Upper lobe of right lung (tissue), 1 donor: Measurements from ENCODE around the gene LDB2. TPM values are rescaled to one million over a fixed set of nuclear protein-coding genes. Genes with fewer than 3 reads are reported as not detected.
A peak's percentile ranks its signal among the peaks of the same experiment; 100 is the strongest.

Experiments
- ATAC-seq: fragments of 200-7000 bp; cut with Tn5 transposase; one replicate; pipeline ENCODE4 v1.9.1; 2020; ENCODE audit warnings: mild to moderate bottlenecking, moderate library complexity
- DNase-seq: peaks from one replicate; pipeline ENCODE4 v3.0.0-alpha.2; 2020
- H3K27ac ChIP-seq: fragments of 200-600 bp; one replicate; pipeline ENCODE4 v1.8.0; 2022
- H3K27me3 ChIP-seq: fragments of 200-600 bp; one replicate; pipeline ENCODE4 v1.8.0; 2022; ENCODE audit warnings: mild to moderate bottlenecking
- H3K36me3 ChIP-seq: fragments of 200-600 bp; one replicate; pipeline ENCODE4 v1.8.0; 2022
- H3K4me1 ChIP-seq: fragments of 200-600 bp; one replicate; pipeline ENCODE4 v1.8.0; 2022
- H3K4me3 ChIP-seq: fragments of 200-600 bp; one replicate; pipeline ENCODE4 v1.8.0; 2022; ENCODE audit warnings: mild to moderate bottlenecking
- H3K9me3 ChIP-seq: fragments of 200-600 bp; one replicate; pipeline ENCODE4 v1.8.0; 2022
- intact Hi-C: fragments of 100-400 bp; cut with DNase I; formaldehyde crosslinking; loops from one replicate; pipeline ENCODE4 v1.11.0; 2022
- total RNA-seq: library from RNA; stranded (reverse); fragmentation: NEBNext Ultra II Directional; extraction: Animal tissue kit (Norgen Biotek cat#: 25700); gene quantifications from one replicate; pipeline ENCODE4 v1.2.1, GENCODE V29; 2021
- TF ChIP-seq, protein P1 (sequence below): fragments of 200-600 bp; IDR thresholded peaks from one replicate; pipeline ENCODE4 v1.8.0; 2022; ENCODE audit warnings: antibody characterized with exemption
- donor health status: DM: no; HTN: yes; CAD: no; lungs with severe emphysema.

LDB2 gene
- total RNA-seq, 1 donor from 2014 or later = 139 TPM

GRCh38 chr4:16809064-16809463 lies 89.4 kb downstream of the LDB2 start:
- TF ChIP-seq, protein P1, sequence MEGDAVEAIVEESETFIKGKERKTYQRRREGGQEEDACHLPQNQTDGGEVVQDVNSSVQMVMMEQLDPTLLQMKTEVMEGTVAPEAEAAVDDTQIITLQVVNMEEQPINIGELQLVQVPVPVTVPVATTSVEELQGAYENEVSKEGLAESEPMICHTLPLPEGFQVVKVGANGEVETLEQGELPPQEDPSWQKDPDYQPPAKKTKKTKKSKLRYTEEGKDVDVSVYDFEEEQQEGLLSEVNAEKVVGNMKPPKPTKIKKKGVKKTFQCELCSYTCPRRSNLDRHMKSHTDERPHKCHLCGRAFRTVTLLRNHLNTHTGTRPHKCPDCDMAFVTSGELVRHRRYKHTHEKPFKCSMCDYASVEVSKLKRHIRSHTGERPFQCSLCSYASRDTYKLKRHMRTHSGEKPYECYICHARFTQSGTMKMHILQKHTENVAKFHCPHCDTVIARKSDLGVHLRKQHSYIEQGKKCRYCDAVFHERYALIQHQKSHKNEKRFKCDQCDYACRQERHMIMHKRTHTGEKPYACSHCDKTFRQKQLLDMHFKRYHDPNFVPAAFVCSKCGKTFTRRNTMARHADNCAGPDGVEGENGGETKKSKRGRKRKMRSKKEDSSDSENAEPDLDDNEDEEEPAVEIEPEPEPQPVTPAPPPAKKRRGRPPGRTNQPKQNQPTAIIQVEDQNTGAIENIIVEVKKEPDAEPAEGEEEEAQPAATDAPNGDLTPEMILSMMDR = no peak
- Histone ChIP-seq H3K36me3 (no peaks in the 10 kb centered on the region), H3K9me3 (no peaks in the 10 kb centered on the region), H3K27me3 (no peaks in the 10 kb centered on the region), H3K4me3 (no peak overlapping the region), H3K27ac (no peak overlapping the region), H3K4me1 (peaks cover 4% of the 10 kb centered on the region)
- intact Hi-C loops = no loop called here
- ATAC-seq = no peak
- no peak for DNase-seq

- DNase-seq (no peak), ATAC-seq (no peak)
- intact Hi-C loops = no loop called here
- Histone ChIP-seq H3K27ac (no peak overlapping the region), H3K4me3 (no peak overlapping the region), H3K9me3 (no peaks in the 10 kb centered on the region), H3K4me1 (no peaks in the 10 kb centered on the region), H3K27me3 (no peaks in the 10 kb centered on the region), H3K36me3 (no peaks in the 10 kb centered on the region)
- TF ChIP-seq, protein P1 = no peak
Observed at GRCh38 chr4:16807355-16807754, 91.1 kb downstream of the LDB2 start.

DNA sequence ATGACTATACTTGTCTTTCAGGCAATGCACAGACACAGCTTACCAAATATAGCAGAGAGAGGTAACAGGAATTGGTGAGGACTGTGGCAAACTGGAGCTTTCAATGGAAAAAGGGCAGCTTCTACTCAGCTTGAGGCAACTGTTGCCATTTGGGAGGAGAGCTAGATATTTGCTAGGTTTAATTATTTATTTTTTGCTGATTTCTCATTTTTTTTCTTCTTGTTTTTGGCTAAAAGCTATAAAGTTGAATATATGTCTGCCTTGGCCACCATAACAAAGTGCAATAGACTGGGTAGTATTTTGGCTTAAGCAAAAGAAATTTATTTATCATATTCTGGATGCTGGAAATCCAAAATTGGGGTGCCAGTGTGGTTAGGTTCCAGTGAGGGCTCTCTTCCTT lies 93.9 kb downstream of the LDB2 start:
- H3K9me3 ChIP-seq = no peaks in the 10 kb centered on the region
- no peak overlapping the region for H3K4me3 ChIP-seq
- H3K36me3 ChIP-seq = no peaks in the 10 kb centered on the region
- no peaks in the 10 kb centered on the region for H3K27me3 ChIP-seq
- DNase-seq = no peak
- no peaks in the 10 kb centered on the region for H3K4me1 ChIP-seq
- TF ChIP-seq, protein P1 = no peak
- intact Hi-C loops = no loop called here
- H3K27ac ChIP-seq = no peak overlapping the region
- no peak for ATAC-seq

GRCh38 chr4:16802044-16802443 lies 96.4 kb downstream of the LDB2 start:
- Histone ChIP-seq H3K4me3 (no peak overlapping the region), H3K36me3 (no peaks in the 10 kb centered on the region), H3K4me1 (no peaks in the 10 kb centered on the region), H3K9me3 (no peaks in the 10 kb centered on the region), H3K27ac (no peak overlapping the region), H3K27me3 (no peaks in the 10 kb centered on the region)
- ATAC-seq (no peak), DNase-seq (no peak)
- intact Hi-C loops = no loop called here
- TF ChIP-seq, protein P1 = no peak

DNA sequence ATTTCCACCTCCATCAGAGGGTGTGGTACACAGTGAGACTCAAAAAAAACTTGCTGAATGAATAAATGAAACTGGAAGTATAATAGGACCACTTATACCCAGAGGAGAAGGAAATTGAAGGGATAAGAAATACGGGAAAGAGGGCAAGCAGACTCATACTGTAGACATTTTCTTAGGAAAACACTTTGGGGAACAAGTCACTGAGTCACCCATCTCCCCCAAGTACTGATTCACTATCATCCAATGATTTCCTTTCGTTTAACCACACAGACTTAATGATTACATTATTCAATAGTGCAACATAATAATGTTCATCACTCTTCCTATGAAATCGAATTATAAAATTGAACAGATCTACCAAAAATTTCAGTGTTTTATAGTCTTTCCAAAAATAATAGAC lies 97.1 kb downstream of the LDB2 start:
- no peaks in the 10 kb centered on the region for H3K36me3 ChIP-seq
- ATAC-seq = no peak
- no peak overlapping the region for H3K4me3 ChIP-seq
- TF ChIP-seq, protein P1 = no peak
- no peaks in the 10 kb centered on the region for H3K4me1 ChIP-seq
- H3K27me3 ChIP-seq = no peaks in the 10 kb centered on the region
- H3K27ac ChIP-seq = no peak overlapping the region
- no peaks in the 10 kb centered on the region for H3K9me3 ChIP-seq
- no peak for DNase-seq
- intact Hi-C loops = no loop called here

DNA sequence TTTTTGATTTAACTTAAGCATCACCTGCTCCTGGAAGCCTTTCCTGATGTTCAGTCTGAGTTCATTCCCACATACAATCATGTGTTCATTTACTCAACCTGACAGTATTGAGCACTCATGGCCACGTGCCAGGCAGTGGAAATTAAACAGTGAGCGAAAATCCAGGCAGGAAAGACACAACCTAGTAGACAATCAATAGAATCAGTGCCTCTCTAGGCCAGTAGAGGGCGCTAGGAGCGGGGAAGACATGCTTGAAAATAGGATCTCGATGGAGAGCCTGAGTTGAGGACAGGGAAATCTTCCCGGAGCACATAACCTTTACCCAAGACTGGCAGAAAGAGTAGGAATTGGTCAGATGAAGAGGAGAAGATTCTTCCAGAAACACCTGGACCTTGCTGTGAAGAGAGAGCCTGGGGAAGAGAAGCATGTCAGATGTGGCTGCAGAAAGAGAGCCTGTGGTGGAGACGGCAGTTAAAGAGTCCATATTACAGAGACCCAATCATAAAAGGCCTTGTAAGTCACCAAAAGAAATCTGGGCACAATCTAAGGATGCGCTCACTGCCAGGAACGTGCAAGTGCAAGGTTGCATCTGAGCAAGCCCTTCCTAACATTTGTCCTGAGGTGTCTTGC lies 103.5 kb downstream of the LDB2 start:
- Histone ChIP-seq H3K36me3 (no peaks in the 10 kb centered on the region), H3K27me3 (no peaks in the 10 kb centered on the region), H3K27ac (no peak overlapping the region), H3K4me1 (no peaks in the 10 kb centered on the region), H3K9me3 (no peaks in the 10 kb centered on the region), H3K4me3 (no peak overlapping the region)
- intact Hi-C loops = no loop called here
- DNase-seq (no peak), ATAC-seq (peak; percentile 59)
- TF ChIP-seq, protein P1 = peak; percentile 76
